ENCODE results near the gene ASB5. TPM values are rescaled to one million over a fixed set of nuclear protein-coding genes. Genes with fewer than 3 reads are reported as not detected.
"Not testable (repeated sequence)": the region's sequence is repeated elsewhere in the genome, so short reads cannot be mapped to it uniquely, and the experiment has no call there.

ASB5 gene
- polyA plus RNA-seq, 10 donors: 49.9 to 189 (median 120) TPM

DNA sequence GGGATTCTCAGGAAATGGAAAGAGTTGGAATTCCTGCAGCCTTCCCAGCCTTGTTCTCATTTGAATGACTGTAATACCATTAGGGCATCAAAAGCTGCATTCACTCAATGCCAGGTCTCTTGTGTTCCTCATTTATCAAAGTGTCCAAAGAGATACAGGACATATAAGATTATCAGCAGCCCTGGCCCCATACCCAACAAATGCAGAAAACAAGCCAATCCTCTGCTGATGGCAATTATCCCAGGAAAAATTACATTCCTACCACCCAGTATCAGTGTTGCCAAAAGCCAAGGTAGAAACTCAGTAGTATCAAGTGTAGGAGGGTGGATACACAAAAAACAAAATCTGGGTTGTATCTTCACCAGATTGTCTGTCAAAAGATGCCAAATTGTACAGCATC lies 18.5 kb upstream of the ASB5 start:
- DNase-seq: no peak

DNA sequence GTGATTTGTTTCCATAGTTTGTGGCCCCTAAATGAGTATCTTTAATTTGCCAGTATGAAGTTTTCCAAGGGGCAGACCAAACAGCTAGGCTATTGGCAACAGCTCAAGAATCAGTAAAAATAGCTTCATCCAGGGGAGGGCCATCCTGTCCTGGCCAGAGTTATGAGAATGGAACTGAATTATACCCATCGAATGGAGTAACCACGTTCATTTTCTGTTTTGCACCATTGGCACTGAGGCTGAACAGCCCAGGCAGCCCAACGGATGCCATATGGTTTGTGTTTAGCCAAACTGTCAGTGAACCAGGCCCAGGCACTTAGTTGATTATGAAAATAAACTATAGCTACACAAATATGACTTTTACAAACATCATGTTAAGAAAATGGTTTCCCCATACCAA lies 17.7 kb upstream of the ASB5 start:
- no peak for DNase-seq

DNA sequence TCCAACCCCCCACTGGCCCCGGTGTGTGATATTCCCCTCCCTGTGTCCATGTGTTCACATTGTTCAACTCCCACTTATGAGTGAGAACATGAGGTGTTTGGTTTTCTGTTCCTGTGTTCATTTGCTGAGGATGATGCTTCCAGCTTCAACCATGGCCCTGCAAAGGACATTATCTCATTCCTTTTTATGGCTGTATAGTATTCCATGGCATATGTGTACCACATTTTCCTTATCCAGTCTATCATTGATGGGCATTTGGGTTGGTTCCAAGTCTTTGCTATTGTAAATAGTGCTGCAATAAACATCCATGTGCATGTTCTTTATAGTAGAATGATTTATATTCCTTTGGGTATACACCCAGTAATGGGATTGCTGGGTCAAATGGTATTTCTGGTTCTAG lies 10.5 kb upstream of the ASB5 start:
- not testable (repeated sequence) for DNase-seq

DNA sequence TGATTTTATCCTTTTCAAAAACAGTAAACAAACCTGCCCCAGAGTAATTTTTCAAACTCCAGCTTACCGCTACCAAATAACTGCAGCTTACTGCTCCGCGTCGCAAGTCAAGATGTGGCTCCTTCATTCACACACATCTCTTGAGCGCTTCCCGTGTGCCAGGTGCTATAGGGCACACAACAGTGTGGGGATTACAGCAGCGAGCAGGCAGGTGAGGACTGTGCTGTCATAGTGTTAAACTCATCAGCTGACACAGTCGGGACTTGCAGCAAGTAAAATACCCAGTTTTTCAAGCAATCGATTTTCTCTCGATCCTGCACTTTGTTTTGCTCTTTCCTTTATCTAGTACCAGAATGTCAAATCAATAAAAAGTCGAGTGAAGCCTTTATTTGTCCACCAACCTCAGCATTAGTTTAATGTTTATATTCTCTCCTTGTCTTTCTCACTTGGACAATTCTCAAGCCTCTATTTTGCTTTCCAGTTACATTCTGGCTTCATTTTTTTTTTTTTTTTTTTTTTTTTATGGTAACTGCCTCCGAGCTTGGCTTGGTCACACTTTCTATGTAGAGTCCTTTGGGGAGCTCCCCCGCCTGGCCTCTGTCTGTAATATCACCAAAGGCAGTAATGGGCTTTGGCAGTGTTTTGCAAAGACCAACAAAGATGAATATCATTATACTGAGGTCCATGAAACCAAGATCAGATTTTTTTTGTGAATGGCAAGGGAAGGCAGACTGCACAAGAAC lies 8.3 kb upstream of the ASB5 start:
- DNase-seq: peak; percentile 28 to 48 (median 33)

DNA sequence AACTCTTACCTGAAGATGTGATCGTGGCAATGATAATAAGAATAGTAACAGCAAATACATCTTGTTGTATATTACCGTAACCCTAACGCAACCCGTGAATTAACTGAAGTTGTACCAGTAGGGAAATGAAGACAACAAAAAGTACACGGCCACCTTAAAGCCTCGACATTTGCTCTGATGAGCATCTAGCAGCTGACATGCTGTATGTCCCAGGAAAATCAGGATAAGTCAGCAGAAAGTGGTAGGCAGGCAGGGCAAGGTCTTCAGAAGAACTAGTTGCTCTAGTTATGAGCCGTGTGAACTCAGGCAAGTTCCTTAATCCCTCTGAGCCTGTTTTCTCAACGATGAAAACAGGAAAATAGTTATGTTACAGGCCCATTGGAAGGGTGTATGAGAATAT lies 7.7 kb upstream of the ASB5 start:
- DNase-seq: no peak

DNA sequence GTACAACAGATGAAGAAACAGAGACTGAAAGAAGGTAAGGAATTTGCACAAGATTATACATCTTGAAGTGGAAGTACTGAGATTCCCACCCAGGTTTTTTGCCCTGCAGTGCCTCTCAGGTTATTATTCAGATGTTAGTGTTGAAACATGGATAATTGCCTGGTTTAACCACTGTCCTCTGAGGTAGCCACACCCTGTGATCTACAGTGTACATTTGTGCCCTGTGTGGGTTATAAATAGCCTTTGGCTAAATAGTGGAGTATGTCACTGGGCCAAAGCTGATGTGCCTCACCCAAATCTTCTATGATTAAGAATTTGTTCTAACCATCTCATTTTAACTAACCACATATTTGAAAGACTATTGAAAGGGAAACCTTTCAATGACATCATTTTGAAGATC lies 5.4 kb upstream of the ASB5 start:
- DNase-seq: no peak

DNA sequence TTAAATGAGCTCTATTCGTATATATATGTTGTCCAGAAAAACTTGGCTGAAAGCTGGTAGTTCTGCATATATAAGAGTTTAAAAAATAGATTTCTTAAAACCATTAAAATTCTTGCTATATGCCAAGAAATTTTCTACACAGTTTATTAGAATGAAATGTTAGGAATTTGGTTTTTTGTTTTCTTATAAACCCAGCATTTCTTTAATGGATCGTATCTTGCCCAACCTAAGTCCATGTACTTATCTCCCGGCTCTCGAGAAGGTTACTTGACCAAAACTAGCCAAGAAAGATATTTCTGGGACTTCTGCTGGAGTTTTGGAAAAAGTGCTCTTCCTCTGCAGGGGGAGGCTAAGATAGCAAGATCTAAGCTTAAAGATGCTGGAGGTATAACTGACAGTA lies 4.7 kb upstream of the ASB5 start:
- no peak for DNase-seq

DNA sequence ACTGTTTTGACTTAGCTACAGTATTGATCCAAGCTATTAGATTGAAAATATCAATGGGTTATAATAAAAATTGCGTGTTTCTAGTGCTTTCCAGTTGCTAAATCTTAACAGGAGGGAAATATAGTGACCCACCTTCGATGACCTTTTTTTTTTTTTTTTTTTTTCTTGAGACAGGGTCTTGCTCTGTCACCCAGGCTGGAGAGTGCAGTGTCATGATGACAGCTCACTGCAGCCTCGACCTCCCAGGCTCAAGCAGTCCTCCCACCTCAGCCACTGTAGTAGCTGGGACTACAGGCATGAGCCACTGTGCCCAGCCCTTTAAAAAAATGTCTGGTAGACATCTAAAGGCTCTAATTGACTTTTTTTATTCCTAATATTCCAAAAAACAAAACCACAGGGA lies 3.8 kb upstream of the ASB5 start:
- no peak for DNase-seq

DNA sequence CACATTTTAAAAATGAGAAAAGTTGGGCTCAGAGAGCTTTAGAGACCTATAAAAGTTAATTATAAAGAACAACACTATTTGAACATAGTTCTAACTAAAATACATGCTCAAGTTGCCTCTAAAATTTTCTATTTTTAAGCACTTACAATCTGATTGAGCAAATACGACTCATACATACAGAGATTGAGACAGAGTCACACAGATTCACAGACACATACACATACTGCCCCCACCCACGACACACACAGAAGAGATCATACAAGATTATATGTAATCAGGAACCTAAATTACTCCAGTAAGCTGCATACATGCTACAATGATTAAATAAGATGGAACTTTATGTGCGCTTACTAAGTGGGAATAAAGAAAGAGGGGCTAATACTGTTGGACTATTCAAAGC lies 2.7 kb upstream of the ASB5 start:
- no peak for DNase-seq

DNA sequence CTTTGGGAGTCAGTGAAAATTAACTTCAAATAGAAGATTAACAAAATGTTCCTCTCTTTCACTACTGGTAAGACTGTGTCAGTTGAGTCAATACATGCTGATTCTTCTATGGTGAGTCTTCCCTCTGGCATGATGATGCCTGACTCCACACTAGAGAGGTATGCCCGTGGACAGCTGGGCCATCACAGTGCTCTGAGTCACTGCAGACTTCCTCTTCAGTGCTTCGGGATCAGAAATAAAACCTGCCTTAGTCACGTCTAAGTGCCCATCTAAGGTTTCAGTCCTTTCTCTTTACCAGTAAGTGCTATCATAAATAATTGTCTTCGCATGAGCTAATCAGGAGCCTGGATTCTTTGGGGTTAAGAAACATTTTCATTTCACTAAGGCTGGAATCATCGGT lies 1.6 kb upstream of the ASB5 start:
- DNase-seq: peak; percentile 22 to 98 (median 38)

DNA sequence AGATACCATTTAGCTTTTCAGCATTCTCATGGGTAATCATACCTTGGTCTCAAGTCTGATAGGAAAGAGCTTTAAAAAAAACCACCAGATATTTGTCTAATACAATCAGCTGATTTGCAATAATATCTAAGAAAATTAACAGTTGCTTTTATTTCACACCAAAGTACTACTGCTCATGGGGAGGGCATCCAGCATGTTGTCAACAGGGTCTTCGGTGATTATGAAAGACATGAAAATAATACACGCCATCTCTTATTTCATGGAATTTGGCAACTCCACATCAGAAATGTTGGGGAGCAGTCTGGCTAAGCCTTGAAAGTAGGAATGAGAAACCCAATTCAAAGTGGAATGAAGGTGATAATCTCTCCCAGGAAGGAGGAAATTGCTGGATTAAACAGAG lies 3.0 kb downstream of the ASB5 start:
- no peak for DNase-seq

DNA sequence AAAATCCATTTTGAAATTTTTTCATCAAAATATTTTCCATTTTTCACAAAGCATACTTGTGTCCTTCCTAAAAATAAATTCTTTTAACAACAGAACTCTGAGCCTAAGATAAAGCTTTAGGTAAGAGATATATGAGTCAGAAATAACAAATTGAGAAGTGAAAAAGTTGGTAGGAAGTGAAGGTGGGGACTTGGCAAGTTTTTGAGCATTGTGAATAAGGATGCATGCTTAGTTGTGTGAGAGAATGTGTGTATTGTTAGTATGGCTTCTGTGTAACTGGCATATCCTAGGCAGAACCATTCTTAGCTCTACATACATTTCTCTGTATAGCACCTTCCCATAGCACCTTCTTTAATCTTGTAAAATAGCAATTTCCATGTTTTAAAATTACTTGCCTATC lies 6.8 kb downstream of the ASB5 start:
- DNase-seq: no peak

DNA sequence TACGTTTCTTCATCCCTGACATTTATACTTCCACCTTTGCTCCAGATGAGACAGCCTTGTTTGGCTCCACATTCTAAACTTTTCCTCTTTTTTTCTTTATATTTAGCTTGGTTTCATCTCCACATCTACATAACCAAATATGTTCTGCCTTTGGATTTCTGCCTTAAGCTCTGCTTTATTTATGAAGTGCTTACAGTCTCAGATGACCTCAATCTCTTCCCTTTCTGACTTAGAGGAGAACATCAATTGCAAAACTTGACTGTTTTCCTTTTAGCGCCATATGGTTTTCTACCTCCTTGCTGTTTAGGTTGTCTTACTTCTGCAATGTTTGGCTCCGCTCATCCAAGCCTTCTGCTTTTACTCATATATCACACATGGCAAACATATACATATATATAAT lies 7.5 kb downstream of the ASB5 start:
- no peak for DNase-seq

DNA sequence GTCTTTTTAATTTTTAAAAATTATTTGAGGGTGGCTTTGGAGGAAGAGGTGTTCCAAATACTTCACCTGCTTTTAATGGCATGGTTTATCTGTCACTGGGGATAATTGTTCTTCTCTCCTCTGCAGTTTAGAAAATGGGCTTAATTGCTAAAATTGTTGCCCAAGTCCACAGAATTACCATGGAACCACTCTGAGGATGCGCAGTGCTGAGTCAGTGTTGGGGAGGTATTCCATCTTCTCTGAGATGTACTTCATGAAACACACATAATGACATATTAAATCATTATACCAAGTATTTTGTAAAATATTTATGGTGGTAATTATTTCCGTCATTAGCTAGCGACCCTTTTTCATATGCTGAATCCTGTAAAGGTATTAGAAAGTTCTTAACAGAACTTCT lies 8.0 kb downstream of the ASB5 start:
- DNase-seq: no peak

DNA sequence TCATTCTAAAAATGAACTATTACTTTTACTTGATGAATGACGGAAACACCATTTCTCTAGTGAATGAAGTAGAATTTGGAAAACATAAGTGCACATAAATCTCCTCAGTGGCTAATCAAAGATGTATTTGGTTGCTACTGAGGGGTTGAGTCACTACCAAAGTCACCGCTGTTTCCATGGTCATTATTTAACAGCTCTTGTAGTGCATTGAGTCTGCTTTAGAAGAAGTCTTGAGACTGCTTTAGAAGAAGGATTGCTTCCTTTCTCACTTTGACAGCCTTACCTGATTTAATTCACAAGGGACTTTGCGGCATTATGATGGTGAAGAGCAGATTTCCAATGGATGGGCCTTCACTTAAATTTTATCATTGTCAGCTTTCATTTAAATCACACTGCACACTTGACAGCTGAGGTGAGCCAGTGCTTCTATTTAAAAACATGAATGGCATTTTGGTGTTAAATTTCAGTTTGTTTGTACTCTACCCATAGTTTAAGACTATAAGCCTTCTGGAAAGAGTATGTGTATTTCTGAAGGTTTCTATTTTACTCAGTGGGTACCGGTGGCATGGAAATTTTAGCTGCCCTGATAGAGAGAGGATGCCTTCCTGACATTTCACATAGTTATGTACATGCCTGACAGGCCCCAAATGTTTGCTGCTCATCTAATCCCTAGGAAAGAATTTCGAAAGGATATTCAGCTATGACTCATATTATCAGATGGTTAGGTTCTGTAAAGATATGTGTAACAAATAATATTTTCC lies 9.5 kb downstream of the ASB5 start:
- DNase-seq: peak in 2 of 3 donors; percentile 3 to 52

DNA sequence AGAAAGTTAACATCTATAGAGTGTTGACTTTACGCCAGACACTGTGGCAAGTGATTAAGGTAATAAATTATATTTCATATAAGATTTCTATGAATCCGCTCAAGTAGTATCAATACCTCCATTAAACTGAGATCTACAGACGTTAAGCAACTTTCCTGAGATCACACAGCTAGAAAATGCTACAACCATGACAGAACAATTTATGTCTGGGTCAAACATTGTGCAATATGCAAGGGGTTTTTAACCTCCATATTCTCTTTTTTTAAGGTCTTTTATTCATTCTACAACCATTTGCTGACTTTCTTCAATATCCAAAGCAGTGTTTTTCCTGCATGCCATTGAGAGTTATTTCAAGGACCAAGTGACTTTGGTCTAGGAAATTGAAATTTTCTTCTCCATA lies 10.9 kb downstream of the ASB5 start:
- DNase-seq: no peak

DNA sequence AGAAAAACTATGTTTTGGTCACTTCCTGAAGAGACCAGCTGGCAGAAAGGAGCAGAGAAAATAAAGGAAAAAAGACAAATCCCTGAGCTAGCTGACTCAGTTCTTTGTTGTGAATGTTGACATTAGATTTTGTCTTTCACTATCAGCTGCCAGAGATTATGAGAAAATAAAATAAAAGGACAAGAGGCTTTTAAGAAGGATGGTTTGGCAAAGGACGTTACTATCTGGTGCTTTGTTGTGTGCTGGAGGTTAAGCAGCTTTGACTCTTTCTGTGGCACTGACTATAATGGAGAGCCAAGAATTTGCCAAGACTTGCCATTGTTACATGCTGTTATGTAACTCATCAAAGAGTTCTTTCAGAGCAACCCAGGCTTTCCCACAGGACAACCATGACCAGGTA lies 12.1 kb downstream of the ASB5 start:
- no peak for DNase-seq

DNA sequence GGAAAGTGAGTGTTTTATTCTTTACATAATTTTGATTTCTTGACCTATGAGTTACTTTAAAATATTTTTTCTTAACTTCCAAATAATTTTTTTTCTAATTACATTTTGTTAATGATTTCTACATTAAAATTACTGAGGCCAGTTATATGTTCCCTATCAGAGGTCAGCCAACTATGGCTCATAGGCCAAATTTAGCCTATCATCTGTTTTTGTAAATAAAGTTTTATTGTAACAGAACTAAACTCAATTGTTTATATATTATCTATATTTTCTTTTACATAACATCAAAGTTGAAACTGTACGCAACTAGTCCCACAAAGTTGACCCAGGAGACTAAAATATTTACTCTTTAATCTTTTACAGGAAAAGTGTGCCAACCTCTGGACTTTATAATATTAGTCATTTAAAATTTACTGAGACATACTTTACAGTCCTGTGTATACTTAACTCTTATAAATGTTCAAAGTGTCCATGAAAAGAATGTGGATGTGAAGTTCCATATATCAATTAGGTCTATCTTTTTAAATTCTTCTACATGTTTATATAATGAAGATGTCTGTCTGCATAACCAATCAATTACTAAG lies 26.2 kb downstream of the ASB5 start:
- DNase-seq: no peak

DNA sequence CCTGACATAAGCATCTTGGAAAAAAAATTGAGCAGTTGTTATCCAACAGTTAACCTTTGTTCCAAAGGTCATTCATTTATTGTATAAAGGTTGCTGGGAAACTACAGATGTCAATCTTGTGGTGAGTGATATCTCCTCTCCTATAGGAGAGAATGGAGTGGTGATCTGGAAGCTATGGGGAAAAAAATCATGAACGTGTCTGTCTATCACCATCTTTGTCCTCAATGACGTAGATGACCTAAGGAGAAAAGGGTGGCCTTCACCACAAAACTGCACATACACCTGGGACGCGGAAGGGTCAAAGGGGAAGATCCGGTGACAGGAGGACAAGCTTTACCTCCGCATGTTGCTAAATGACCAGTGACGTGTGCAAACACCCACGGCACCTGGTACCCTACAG lies 27.3 kb downstream of the ASB5 start:
- DNase-seq: no peak

DNA sequence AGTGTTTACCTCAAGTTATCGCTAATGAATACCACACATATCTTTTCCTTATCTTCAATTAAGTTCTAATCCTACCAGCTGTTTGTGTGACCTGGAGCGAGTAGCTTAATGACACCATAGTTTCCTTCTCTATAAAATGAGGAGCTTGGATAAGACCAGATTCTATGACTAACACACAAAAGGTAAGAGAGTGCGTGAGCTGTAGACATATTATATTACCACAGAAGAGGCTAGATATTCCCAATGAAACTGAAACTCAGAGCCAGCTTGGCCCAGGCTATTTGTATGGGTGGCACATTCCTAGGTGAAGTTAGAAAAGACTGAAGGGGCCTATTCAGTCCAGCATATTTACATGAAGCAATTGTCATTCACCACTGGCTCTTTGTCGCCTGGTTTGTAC lies 30.2 kb downstream of the ASB5 start:
- peak in 2 of 3 donors; percentile 14 to 43 for DNase-seq

DNA sequence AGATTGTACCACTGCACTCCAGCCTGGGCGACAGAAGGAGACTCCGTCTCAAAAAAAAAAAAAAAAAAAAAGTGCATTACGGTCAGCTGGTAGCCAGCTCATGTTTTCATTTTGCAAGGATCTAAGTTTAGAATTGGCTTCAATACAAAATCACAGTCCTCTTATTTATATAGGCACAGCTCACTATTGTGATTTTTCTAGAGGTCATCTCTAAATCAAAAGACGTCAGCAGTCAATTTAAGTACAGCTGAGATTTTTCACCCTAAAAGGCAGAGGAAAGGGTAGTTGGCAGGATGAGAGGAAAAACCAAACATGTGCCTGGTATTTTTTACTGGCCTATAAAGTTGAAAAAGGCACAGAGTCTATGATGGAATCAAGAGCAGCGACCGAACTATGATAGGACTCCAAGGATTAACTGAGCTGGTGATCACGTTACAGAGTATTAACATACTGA lies 30.8 kb downstream of the ASB5 start:
- DNase-seq: peak; percentile 44 to 71 (median 54)

DNA sequence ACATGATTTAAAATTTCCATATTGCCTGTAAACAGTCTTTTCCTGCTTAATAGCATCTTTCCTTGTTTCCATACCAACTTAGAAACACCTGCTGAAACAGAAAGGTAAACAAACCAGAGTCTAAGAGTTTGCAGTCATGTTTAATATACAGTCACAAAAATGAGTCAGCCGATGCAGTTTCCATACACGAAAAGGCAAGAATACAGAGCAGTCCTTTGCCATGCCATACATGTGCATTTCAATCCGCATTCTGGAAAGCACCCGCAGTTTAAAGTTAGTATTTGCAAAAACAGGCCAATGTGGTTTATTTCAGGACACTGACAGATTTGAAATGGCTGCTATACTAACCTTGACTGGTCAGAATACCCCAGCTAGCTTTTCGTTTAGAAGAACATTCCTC lies 32.1 kb downstream of the ASB5 start:
- no peak for DNase-seq

DNA sequence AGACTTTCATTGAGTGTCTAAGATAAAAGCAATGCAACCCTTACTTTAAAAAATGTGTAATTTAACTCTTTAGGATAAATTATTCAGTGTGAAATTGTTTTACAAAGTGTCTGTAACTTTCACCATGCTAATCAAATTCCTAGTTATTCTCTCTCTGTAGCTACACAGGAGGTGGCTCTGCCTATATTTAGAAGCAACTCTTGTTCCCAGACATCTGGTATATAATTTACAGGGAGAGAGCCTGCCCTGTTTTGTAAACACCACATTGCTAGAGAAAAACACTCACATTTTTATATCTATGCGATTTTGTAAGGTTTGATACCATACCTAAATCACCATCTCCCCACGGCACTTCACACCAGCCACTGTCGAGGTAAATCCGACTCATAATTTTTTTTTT lies 38.2 kb downstream of the ASB5 start:
- DNase-seq: peak in 2 of 3 donors; percentile 17 to 26
